Measurements from ENCODE around the gene PDIA2.

Gene PDIA2

DNA sequence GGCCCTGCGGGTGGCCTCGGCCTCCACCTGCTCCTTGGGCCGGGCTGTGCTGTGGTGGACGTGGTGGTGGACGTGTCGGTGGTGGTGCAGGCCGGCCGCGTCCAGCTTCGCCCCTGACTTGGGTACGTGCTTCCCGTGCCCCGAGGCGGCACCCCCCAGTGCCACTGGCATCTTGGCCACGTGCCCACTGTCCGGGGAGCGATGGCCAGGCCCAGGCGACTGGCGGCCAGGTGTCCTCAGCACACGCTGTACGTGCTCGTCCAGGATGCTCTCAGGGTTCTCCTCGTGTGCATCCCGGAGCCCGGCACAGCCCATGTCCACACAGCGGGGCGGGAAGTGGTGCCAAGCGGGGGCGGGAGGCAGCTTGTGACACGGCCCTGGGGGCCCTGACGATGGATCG, 14.9 kb downstream of the PDIA2 start:
- H3K4me3 ChIP-seq (ENCODE audit: insufficient read depth, low read depth, low read length, poor library complexity, severe bottlenecking) = no peak overlapping the region
- H3K27ac ChIP-seq (ENCODE audit: insufficient read depth, low read length, poor library complexity, severe bottlenecking) = no peak overlapping the region
- H3K9me3 ChIP-seq (ENCODE audit: control insufficient read depth, low read length) = no peaks in the 10 kb centered on the region
- DNase-seq = no peak
- H3K36me3 ChIP-seq (ENCODE audit: control insufficient read depth, insufficient read depth, low read length) = peaks cover 42% of the 10 kb centered on the region
- no peaks in the 10 kb centered on the region for H3K4me1 ChIP-seq (ENCODE audit: control insufficient read depth, insufficient read depth, low read length, poor library complexity, severe bottlenecking)
- no peaks in the 10 kb centered on the region for H3K27me3 ChIP-seq (replicated peaks; ENCODE audit: control insufficient read depth, insufficient read depth, low read length, poor library complexity, severe bottlenecking)

DNA sequence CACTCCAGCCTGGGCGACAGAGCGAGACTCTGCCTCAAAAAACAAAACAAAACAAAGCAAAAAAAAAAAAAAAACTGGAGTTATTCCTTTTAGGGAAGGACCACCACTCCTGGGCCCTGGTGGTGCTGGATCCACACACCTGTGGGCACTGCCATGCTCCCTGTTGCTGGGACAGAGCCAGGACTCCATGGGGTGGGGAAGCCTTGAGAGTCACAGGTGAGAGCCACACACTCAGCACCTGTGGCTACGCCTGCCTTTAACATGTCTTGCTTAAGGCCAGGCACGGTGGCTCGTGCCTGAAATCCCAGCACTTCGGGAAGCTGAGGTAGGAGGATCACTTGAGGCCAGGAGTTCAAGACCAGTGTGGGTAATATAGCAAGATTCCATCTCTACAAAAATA, 18.3 kb downstream of the PDIA2 start:
- Histone ChIP-seq H3K9me3 (ENCODE audit: control insufficient read depth, low read length) (no peaks in the 10 kb centered on the region), H3K36me3 (ENCODE audit: control insufficient read depth, insufficient read depth, low read length) (peaks cover 33% of the 10 kb centered on the region), H3K4me3 (ENCODE audit: insufficient read depth, low read depth, low read length, poor library complexity, severe bottlenecking) (no peak overlapping the region), H3K4me1 (ENCODE audit: control insufficient read depth, insufficient read depth, low read length, poor library complexity, severe bottlenecking) (no peaks in the 10 kb centered on the region), H3K27me3 (replicated peaks; ENCODE audit: control insufficient read depth, insufficient read depth, low read length, poor library complexity, severe bottlenecking) (no peaks in the 10 kb centered on the region), H3K27ac (ENCODE audit: insufficient read depth, low read length, poor library complexity, severe bottlenecking) (no peak overlapping the region)
- no peak for DNase-seq

DNA sequence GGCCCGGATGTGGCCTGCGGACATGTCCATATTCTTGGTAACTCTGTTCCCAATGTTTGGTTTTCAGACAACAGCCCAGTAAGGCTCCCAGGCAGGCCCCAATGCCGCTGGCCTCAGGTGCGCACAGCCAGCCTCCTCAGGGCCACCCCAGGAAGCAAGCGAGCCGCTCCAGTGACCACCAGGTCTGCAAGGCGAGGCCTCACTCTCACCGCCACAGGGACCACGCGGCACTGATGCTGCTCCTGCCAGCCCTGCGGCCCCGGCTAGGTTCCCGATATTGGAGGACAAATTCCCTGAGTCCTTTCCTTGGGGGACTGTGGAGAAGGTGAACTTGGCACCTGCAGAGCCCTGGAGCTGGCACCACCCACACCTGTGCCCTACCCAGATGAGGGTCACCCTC, 19.0 kb downstream of the PDIA2 start:
- no peak overlapping the region for H3K4me3 ChIP-seq (ENCODE audit: insufficient read depth, low read depth, low read length, poor library complexity, severe bottlenecking)
- DNase-seq = no peak
- H3K27me3 ChIP-seq (replicated peaks; ENCODE audit: control insufficient read depth, insufficient read depth, low read length, poor library complexity, severe bottlenecking) = no peaks in the 10 kb centered on the region
- no peak overlapping the region for H3K27ac ChIP-seq (ENCODE audit: insufficient read depth, low read length, poor library complexity, severe bottlenecking)
- H3K9me3 ChIP-seq (ENCODE audit: control insufficient read depth, low read length) = no peaks in the 10 kb centered on the region
- no peaks in the 10 kb centered on the region for H3K4me1 ChIP-seq (ENCODE audit: control insufficient read depth, insufficient read depth, low read length, poor library complexity, severe bottlenecking)
- peaks cover 34% of the 10 kb centered on the region for H3K36me3 ChIP-seq (ENCODE audit: control insufficient read depth, insufficient read depth, low read length)

DNA sequence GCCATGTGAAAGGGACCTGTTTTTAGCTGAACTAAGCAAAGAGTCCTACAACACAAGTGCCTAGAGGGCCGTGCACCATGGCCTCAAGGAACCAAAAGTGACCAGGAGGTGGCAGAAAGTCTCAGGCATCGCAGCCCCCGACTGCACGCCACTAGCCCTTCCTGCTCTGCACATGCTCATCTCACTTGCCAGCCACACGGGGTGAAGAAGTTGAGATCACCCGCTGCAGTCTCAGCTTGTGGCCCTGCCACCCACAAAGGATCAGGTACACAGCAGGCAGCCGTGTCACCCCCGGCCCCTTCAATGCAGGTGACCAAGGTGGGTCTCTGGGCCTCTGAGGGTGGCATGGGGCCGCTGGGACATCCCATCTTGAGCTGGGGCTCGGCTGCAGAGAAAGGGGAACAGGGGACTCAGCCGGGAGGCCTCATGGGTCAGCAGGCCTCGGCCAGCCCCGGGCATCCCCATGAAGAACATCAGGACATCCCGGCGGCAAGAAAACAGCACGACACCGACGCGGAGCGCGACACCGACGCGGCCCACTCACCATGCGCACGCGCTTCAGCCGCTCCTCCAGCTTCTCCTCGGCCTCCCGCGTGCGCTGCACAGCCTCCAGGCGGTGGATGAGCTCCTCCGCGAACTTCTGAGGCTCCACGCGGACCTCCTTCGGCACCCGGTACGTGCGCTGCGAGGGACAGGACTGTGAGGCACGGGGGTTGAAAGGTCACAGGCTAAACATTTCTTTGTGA, 21.0 kb downstream of the PDIA2 start:
- H3K27me3 ChIP-seq (replicated peaks; ENCODE audit: control insufficient read depth, insufficient read depth, low read length, poor library complexity, severe bottlenecking) = no peaks in the 10 kb centered on the region
- peaks cover 36% of the 10 kb centered on the region for H3K36me3 ChIP-seq (ENCODE audit: control insufficient read depth, insufficient read depth, low read length)
- DNase-seq = no peak
- no peaks in the 10 kb centered on the region for H3K9me3 ChIP-seq (ENCODE audit: control insufficient read depth, low read length)
- H3K4me1 ChIP-seq (ENCODE audit: control insufficient read depth, insufficient read depth, low read length, poor library complexity, severe bottlenecking) = no peaks in the 10 kb centered on the region
- H3K27ac ChIP-seq (ENCODE audit: insufficient read depth, low read length, poor library complexity, severe bottlenecking) = no peak overlapping the region
- no peak overlapping the region for H3K4me3 ChIP-seq (ENCODE audit: insufficient read depth, low read depth, low read length, poor library complexity, severe bottlenecking)

DNA sequence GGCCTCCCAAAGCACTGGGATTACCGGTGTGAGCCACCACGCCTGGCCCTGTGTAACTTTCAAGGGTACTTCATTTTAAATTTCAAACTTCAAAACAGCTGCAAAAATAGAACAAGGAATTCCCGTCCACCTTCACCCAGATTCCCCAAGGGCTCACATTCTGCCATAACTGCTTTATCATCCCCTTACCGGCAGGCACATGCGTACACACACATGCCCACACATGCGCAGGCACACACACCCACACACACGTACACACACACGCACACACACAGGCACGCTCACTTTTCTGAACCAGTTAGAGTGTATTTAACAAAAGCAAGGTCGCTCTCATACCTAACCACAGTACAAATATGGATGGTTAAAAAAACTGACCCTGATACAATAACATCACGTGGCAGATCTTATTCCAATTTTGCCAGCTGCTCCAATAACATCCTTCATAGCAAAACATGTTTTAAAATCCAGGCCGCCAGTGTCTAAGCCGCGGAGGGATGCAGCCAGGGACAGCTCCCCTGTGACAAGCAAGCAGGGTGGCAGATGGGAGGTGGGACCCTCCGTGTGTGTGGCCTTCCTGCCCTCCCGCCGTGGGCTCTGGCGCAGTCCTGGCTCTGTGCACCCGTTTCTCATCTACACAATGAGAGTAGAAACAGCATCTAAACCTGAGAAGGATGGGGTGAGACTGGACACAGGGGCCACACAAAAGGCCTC, 23.1 kb downstream of the PDIA2 start:
- DNase-seq = no peak
- no peaks in the 10 kb centered on the region for H3K4me1 ChIP-seq (ENCODE audit: control insufficient read depth, insufficient read depth, low read length, poor library complexity, severe bottlenecking)
- H3K36me3 ChIP-seq (ENCODE audit: control insufficient read depth, insufficient read depth, low read length) = peaks cover 43% of the 10 kb centered on the region
- no peak overlapping the region for H3K4me3 ChIP-seq (ENCODE audit: insufficient read depth, low read depth, low read length, poor library complexity, severe bottlenecking)
- no peaks in the 10 kb centered on the region for H3K9me3 ChIP-seq (ENCODE audit: control insufficient read depth, low read length)
- no peaks in the 10 kb centered on the region for H3K27me3 ChIP-seq (replicated peaks; ENCODE audit: control insufficient read depth, insufficient read depth, low read length, poor library complexity, severe bottlenecking)
- H3K27ac ChIP-seq (ENCODE audit: insufficient read depth, low read length, poor library complexity, severe bottlenecking) = no peak overlapping the region

DNA sequence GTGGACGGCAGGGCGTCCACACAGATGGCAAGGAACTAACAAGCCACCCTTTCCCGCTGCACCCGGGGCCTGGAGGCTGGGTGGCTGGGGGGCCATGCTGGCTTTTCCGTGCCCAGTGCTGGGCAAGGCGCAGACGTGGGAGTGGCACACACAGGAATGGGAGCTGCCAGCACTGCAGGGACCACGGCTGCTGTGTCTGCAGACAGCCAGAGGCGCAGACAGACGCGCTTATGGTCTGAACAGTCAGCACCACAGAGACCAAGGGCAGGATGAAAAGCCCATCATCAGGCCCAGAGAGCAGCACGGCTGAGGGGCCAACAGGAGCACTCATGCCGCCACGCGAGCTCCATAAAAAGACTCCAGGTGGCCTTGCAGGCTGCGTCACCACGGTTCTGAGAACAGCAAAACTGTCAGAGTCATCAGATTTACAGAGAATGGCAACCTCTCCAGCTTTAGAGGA, 24.0 kb downstream of the PDIA2 start:
- no peak overlapping the region for H3K4me3 ChIP-seq (ENCODE audit: insufficient read depth, low read depth, low read length, poor library complexity, severe bottlenecking)
- H3K36me3 ChIP-seq (ENCODE audit: control insufficient read depth, insufficient read depth, low read length) = peaks cover 46% of the 10 kb centered on the region
- no peaks in the 10 kb centered on the region for H3K27me3 ChIP-seq (replicated peaks; ENCODE audit: control insufficient read depth, insufficient read depth, low read length, poor library complexity, severe bottlenecking)
- no peak overlapping the region for H3K27ac ChIP-seq (ENCODE audit: insufficient read depth, low read length, poor library complexity, severe bottlenecking)
- no peaks in the 10 kb centered on the region for H3K4me1 ChIP-seq (ENCODE audit: control insufficient read depth, insufficient read depth, low read length, poor library complexity, severe bottlenecking)
- no peak for DNase-seq
- no peaks in the 10 kb centered on the region for H3K9me3 ChIP-seq (ENCODE audit: control insufficient read depth, low read length)

DNA sequence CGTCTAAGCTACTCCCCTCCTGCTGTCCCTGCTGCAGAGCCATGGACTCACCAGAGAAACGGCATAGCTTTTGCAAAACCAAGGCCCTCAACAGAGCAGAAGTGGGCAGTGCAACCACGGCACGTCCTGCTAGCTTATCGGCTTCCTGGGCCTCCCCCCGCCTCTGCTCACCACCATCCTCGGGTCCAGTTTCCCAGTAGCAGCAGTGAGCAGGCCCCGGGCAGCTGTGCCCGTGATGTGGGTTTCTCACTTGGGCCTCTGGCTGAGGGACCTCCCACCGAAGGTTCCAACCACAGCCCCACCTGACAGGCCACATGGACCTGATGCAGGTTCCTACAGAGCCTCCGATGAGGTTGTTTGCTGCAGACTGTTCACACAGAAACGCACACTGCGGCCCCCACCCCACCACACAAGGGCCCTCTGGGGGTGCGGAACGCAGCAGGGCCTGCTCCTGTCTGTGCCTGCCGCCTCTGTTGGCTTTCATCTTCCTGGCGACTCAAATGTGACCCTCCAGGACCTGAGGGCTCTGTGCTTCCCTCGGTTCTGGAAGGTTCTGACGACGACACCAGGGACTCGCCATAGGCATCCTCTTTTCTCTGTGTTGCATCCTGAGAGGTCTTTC, 24.8 kb downstream of the PDIA2 start:
- Histone ChIP-seq H3K9me3 (ENCODE audit: control insufficient read depth, low read length) (no peaks in the 10 kb centered on the region), H3K27ac (ENCODE audit: insufficient read depth, low read length, poor library complexity, severe bottlenecking) (no peak overlapping the region), H3K36me3 (ENCODE audit: control insufficient read depth, insufficient read depth, low read length) (peaks cover 51% of the 10 kb centered on the region), H3K27me3 (replicated peaks; ENCODE audit: control insufficient read depth, insufficient read depth, low read length, poor library complexity, severe bottlenecking) (no peaks in the 10 kb centered on the region), H3K4me3 (ENCODE audit: insufficient read depth, low read depth, low read length, poor library complexity, severe bottlenecking) (no peak overlapping the region), H3K4me1 (ENCODE audit: control insufficient read depth, insufficient read depth, low read length, poor library complexity, severe bottlenecking) (no peaks in the 10 kb centered on the region)
- no peak for DNase-seq

DNA sequence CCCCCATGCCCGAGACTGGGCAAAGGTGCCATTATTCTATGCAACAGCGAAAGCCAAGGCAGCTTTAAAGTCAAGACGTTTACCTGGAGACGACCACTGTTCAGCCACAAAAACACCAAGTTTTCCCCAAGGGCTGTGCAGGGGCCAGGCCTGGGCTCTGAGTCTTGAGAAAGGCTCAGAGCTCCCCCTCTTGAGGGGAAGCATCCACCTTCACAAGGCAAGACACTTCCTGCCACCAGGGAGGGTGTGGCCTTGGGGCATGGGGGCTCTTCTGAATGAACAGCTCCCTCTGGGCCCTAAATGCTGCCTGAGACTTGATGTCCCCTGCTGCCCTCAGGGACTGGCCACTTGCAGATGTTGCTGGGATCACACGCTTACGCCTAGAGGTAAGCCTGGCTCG, 26.5 kb downstream of the PDIA2 start:
- Histone ChIP-seq H3K27me3 (replicated peaks; ENCODE audit: control insufficient read depth, insufficient read depth, low read length, poor library complexity, severe bottlenecking) (no peaks in the 10 kb centered on the region), H3K4me1 (ENCODE audit: control insufficient read depth, insufficient read depth, low read length, poor library complexity, severe bottlenecking) (no peaks in the 10 kb centered on the region), H3K4me3 (ENCODE audit: insufficient read depth, low read depth, low read length, poor library complexity, severe bottlenecking) (no peak overlapping the region), H3K27ac (ENCODE audit: insufficient read depth, low read length, poor library complexity, severe bottlenecking) (no peak overlapping the region), H3K9me3 (ENCODE audit: control insufficient read depth, low read length) (no peaks in the 10 kb centered on the region), H3K36me3 (ENCODE audit: control insufficient read depth, insufficient read depth, low read length) (peaks cover 61% of the 10 kb centered on the region)
- DNase-seq = no peak

DNA sequence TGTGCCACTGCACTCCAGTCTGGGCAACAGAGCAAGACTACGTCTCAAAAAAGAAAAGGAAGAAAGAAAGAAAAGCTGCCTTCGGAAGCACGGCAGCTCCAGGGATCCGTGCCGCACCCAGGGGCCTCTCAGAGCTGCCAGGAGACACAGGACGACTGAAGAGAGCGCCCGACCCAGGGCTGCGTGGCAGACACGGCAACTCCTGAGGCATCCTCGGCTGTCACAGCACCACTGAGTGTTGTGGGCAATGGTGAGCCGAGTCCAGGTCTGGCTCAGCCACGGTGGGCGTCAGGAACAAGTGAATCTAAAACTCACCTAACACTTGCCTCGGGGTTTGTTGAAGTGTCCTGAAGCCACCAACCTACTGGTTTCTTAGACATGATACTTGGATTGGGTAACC, 28.8 kb downstream of the PDIA2 start:
- H3K4me1 ChIP-seq (ENCODE audit: control insufficient read depth, insufficient read depth, low read length, poor library complexity, severe bottlenecking) = no peaks in the 10 kb centered on the region
- DNase-seq = no peak
- H3K36me3 ChIP-seq (ENCODE audit: control insufficient read depth, insufficient read depth, low read length) = peaks cover 59% of the 10 kb centered on the region
- no peaks in the 10 kb centered on the region for H3K27me3 ChIP-seq (replicated peaks; ENCODE audit: control insufficient read depth, insufficient read depth, low read length, poor library complexity, severe bottlenecking)
- H3K27ac ChIP-seq (ENCODE audit: insufficient read depth, low read length, poor library complexity, severe bottlenecking) = no peak overlapping the region
- no peak overlapping the region for H3K4me3 ChIP-seq (ENCODE audit: insufficient read depth, low read depth, low read length, poor library complexity, severe bottlenecking)
- no peaks in the 10 kb centered on the region for H3K9me3 ChIP-seq (ENCODE audit: control insufficient read depth, low read length)

DNA sequence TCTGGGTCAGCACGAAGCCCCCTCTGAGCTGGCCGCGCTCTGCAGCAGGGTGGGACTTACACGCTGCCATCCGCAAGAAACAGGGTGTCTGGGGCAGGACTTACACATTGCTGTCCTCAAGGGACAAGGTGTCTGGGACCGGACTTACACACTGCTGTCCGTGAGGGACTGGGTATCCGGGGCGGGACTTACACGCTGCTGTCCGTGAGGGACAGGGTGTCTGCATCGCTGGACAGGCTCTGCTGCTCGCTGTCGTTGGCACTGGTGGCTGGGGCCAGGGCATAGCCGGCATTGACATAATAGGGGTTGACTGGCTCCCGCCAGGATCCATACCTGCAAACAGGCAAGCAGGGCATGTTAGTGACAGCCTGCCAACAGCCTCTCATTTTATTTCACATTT, 31.4 kb downstream of the PDIA2 start:
- Histone ChIP-seq H3K27me3 (replicated peaks; ENCODE audit: control insufficient read depth, insufficient read depth, low read length, poor library complexity, severe bottlenecking) (no peaks in the 10 kb centered on the region), H3K36me3 (ENCODE audit: control insufficient read depth, insufficient read depth, low read length) (peaks cover 47% of the 10 kb centered on the region), H3K4me1 (ENCODE audit: control insufficient read depth, insufficient read depth, low read length, poor library complexity, severe bottlenecking) (no peaks in the 10 kb centered on the region), H3K4me3 (ENCODE audit: insufficient read depth, low read depth, low read length, poor library complexity, severe bottlenecking) (no peak overlapping the region), H3K9me3 (ENCODE audit: control insufficient read depth, low read length) (no peaks in the 10 kb centered on the region), H3K27ac (ENCODE audit: insufficient read depth, low read length, poor library complexity, severe bottlenecking) (no peak overlapping the region)
- DNase-seq = no peak

Measured in effector memory CD4-positive, alpha-beta T cell (primary cell).